HG02973 (cell line): ENCODE data around the gene CRAMP1.
"Not testable (repeated sequence)": the region's sequence is repeated elsewhere in the genome, so short reads cannot be mapped to it uniquely, and the experiment has no call there.

ENCODE experiments used
- ATAC-seq: cut with Tn5 transposase; IDR thresholded peaks from one replicate; pipeline ENCODE4 v1.9.1; 2021; ENCODE audit warnings: moderate library complexity; ENCODE audit not compliant: unreplicated experiment

CRAMP1 gene

GRCh38 chr16:1708083-1708767, 96.1 kb downstream of the CRAMP1 start:
- ATAC-seq = no peak

DNA sequence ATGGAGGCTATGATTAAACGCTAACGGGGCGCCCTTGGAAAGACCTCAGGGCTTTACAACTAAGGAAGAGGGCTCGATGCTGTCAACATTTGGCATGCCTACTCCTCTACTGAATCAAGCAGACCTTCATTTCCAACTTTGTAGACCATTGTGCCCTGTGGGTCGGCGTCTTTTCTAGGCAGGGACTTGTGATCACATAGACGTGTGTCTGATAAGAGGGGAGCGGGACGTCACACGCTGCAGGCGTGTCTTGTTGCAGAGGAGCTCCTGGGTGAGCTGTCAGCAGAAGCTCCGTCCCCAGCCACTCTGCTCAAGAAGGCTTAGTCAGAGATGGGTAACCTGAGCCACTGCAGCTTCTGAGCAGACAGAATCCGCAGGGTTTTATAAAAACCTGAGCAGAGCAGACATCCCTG, 96.6 kb downstream of the CRAMP1 start:
- ATAC-seq = no peak

GRCh38 chr16:1709356-1709755, 97.2 kb downstream of the CRAMP1 start:
- no peak for ATAC-seq

- no peak for ATAC-seq
Measured at GRCh38 chr16:1710811-1711507, 98.8 kb downstream of the CRAMP1 start.

GRCh38 chr16:1712791-1713261, 100.7 kb downstream of the CRAMP1 start:
- ATAC-seq = no peak

DNA sequence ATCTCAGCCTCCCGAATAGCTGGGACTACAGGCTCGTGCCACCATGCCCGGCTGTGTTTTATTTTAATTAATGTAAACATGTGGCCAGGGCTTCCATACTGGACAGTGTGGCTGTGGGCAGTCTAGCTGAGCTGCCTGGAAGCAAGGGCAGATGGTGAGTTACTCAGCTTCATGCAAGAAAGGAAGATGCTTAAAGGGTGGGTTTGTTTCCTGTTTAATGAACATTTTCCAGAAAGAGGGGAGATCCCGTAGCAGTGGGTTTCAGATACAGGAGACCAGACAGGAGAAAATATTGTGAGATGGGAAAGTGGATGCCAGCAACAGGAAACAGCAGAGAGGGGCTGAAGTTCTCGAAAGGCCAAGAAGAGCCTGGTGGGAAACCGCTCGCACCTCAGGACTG, 101.2 kb downstream of the CRAMP1 start:
- peak; percentile 12 for ATAC-seq

DNA sequence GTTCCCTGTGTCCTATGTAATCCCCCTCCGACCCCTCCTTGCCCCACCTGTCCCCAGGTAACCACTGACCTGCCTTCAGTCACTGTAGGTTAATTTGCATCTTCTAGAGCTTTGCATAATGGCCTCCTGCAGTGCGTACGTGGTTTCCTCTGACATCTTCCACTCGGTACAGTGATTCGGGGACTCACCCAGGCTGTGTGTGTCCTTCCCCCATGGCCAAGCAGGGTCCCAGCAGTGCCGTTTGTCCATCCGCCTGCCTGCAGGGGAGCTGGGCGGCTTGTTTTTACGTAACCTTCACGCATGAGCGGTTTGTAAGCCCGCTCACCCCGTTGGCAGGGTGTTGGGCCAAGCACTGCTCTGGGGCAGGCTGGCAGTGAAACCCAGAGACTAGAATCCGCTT, 101.8 kb downstream of the CRAMP1 start:
- peak; percentile 46 for ATAC-seq

GRCh38 chr16:1715220-1715619, 103.1 kb downstream of the CRAMP1 start:
- ATAC-seq = no peak

DNA sequence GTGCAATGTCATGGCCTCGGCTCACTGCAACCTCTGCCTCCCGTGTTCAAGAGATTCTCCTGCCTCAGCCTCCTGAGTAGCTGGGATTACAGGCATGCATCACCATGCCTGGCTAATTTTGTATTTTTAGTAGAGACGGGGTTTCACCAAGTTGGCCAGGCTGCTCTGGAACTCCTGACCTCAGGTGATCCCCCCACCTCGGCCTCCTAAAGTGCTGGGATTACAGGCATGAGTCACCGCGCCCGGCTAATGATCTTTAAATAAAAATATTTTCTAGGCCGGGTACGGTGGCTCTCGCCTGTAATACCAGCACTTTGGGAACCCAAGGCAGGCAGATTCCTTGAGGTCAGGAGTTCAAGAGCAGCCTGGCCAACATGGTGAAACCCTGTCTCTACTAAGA, 106.1 kb downstream of the CRAMP1 start:
- not testable (repeated sequence) for ATAC-seq

DNA sequence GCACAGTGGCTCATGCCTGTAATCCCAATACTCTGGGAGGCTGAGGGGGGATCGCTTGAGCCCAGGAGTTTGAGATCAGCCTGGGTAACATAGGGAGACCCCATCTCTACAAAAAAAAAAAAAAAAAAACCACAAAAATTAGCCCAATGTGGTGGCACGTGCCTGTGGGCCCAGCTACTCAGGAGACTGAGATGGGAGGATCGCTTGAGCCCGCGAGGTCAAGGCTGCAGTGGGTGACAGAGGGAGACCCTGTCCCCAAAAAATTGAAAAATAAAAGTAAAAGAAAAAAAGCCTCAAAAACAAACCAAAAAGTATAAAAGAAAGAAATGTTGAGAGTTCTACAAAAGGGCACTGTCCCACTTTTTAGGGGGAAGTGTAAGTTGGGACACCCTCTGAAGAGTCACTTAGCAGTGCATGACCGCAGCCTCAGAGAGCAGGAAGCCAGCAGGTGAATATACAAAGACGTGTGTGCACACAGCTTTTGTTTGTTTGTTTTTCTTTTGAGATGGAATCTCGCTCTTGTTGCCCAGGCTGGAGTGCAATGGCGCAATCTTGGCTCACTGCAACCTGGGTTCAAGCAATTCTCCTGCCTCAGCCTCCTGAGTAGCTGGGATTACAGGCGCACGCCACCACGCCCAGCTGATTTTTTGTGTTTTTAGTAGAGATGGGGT, 107.5 kb downstream of the CRAMP1 start:
- not testable (repeated sequence) for ATAC-seq

- ATAC-seq = no peak
Measured at GRCh38 chr16:1721372-1721771, 109.2 kb downstream of the CRAMP1 start.

DNA sequence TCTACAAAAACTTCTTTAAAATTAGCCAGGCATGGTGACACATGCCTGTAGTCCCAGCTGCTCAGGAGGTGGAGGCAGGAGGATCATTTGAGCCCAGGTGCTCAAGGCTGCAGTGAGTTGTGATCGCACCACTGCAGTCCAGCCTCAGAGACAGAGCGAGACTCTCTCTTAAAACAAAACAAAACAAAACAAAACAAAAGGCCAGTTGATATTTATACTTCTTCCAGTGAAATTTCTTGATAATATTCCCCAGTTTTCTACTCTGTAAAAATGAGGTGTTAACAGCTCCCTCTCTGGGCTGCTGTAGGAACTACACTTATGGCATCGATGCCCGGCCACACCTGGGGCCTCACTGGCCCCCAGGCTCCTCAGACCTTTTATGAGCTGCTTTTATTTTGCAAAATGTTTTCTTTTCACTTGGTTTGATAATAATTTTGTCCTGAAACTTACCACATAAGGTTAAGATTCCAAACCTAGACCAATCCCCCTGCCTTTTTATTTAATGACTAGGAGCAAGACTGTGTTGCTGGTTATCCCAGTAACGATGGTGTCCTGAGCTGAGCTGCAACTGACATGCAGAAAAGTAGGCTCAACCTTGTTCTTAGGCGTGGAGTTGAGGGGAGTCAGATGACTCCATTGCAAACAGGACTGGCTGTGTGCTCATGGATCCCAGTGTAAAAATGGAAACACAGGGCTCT, 111.4 kb downstream of the CRAMP1 start:
- ATAC-seq = no peak

- ATAC-seq = no peak
Measured at GRCh38 chr16:1724491-1724890, 112.3 kb downstream of the CRAMP1 start.

DNA sequence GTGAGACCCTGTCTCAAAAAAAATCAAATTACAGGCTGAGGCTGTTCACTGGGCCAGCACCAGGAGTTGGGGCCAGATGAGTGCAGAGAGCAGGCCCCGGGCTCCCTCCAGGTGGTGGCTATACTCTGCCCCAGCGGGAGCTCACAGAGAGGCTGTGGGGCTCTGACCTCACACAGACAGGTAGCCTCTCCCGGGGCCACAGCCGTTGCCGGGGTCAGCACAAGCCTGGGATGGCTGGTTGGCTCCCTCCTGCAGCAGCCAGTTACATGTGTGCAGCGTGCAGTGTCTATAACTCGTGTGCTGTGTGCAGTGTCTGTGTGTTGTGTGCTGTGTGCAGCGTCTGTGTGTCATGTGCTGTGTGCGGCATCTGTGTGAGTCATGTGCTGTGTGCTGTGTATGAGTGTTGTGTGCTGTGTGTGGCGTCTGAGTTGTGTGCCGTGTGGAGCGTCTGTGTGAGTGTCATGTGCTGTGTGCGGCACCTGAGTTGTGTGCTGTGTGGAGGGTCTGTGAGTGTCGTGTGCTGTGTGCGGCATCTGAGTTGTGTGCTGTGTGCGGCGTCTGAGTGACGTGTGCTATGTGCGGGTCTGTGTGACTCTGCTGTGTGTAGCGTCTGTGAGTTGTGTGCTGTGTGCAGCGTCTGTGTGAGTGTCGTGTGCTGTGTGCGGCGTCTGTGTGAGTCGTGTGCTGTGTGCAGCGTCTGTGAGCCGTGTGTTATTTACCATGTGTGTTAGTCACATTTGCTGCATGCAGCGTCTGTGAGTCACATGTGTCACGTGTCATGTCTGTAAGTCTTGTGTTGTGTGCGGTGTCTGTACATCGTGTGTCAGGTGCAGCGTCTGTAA, 114.7 kb downstream of the CRAMP1 start:
- no peak for ATAC-seq
